NK-92 (cell line): ENCODE measurements around the gene PRR14.
A peak's percentile ranks its signal among the peaks of the same experiment; 100 is the strongest.

Experiments
- DNase-seq: peaks from one replicate; lab custom pipeline; 2025; ENCODE audit not compliant: unreplicated experiment; lab: John Stamatoyannopoulos, UW

PRR14 gene

DNA sequence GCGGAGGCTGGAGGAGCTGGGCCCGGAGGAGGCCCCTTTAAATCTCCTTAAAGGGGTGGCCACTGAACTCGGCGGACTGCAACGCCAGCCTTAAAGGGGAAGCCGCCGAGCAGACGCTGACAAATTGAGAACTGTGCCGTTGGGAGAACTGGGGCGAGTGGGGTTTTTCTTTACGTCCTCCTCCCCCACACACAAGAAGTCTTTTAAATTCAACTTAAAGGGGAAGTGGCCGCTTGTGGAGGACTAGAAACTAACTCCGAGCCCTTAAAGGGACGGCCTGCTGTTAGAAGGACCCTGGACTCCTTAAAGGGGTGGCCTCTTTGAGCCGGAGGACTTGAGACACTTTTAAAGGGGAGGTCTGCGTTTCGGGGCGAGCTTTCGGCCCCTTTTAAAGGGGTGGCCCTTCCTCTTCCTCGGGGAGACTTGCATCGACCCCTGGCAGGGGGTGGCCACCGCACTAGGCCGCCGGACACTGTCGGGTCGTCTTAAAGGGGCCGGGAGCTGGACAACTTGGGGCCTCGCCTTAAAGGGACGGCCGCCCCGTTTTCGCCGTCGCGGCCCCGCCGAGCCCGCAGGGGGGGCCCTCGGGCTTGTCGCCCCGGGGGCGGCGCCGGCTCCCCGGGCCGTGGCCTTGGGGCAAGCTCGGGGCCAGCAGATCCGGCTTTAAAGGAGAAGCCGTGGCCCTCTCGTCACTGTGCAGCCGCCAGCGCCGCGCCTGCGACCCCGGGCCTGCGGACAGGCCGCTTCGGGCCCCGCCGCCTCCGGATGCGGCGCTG is 8.2 kb downstream of the PRR14 start:
- no peak for DNase-seq

DNA sequence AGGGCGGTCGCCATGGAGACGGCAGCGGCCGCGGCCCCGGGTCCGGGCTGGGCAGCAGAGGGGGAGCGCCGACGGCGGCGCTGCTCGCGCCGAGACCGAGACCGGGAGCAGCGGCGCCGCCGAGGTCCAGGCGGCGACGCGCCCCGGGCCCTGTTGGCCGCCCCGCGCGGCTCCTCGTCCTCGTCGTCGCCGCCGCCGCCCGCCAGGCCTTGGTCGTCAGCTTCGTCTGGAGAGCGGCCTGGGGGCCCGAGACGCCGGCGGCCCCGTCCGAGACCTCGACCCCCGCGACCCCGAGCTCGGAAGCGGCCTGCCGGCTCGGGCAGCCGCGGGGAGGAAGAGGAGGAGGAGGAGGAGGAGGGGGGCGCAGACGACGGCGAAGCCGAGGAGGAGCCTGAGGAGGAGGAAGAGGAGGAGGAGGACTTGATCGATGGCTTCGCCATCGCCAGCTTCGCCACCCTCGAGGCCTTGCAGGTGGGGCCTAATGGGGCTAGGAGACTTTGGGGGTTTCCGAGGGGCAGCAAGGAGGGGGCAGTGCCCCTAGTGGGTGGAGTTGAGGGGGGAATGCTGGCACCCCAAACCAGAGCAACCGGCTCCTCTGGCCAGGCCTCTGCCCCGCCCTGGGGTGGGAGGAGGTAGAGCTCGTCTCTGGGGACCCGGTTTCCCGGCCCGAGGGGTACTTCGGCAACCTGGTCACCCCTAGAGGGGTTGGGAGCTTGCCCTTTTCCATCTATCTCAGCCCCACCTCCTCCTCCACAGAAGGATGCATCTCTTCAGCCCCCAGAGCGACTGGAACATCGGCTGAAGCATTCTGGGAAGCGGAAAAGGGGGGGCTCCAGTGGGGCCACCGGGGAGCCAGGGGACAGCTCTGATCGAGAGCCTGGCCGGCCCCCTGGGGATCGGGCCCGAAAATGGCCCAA is 9.0 kb downstream of the PRR14 start:
- no peak for DNase-seq

DNA sequence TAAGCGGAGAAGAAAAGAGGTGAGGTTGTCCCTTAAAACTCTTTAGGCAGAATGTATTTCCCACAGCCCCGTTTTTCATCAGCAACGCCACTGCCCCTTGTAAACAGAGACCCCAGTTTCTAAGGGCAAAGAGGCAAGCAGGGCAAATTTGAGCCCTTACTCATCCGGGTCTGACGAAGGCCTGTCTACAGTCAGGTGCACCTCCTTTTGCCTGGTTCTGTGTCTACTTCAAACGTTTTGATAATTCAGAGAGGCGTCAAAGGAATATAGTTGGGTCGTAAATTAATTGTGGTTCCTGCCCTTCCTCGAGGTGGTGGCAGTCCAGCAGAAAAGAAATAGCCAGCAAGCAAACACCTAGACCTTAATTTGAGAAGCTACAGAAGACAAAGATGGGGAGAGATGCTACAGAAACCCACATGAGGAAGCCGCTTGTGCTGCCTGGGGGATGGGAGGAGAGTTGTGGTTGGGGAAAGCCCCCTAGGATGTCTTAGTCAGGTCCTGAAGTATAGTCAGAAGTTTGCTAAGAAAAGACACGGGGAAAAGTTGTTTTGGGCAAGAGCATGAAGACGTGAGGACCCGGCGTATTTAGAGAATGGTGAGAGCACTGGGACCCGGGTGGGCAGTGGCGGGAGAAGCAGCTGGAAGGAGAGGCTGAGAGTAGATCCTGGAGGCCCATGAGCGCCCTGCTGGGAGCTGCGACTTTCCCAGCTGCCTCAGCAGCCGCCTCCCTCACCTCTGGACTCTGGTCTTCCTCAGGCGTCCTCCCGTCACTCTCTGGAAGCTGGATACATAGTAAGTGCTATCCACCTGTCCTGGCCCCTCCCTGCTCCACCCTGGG is 9.9 kb downstream of the PRR14 start:
- DNase-seq, result peak; percentile 10

DNA sequence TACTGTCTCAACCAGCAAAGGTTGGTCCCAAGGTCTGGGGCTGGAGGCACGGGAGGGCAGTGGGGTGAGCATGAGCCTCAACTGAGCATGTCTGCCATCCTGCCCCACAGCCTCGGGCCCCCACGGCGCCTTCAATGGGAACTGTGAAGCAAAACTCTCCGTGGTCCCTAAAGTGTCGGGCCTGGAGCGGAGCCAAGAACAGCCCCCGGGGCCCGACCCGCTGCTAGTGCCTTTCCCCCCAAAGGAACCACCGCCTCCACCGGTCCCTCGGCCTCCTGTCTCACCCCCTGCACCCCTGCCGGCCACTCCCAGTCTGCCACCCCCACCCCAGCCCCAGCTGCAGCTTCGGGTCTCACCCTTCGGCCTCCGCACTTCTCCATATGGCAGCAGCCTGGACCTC is 11.7 kb downstream of the PRR14 start:
- DNase-seq, result no peak

DNA sequence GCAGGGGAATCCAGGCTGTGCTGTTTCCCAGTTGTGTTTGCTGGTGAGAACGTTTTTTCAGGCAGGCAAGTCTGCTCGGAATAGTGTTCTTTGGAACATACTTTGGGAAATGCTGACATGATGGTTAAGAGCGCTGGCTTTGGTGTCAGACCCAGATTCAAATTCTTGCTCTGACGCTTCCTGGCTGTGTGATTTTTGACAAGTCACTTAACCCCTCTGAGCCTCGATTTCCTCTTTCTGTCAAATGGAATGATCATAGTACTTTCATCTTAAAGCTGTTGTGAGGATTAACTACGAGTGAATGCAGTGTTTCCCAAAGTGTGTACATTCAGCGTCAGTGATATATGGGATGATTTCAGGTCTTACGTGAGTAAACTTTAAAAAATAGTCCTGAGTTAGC is 12.3 kb downstream of the PRR14 start:
- DNase-seq, result no peak

DNA sequence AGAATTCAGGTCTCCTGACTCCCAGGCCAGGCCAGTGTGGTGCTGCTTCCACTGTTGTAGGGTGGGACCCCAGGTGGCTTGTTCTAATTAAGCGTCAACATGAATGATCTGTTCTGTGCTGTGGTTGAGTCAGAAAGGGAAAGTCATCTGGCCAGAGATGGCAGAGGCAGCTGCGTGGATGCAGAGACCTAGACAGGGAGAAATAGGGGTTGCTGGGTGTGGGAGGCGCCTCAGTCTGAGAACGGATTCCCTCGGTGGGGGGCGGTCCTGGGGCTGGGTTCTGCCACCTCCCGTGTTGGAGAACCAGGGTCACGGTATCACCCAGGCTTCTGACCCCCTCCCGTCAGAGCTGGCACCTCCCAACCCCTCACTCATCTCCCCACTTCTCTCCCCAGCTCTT is 13.1 kb downstream of the PRR14 start:
- DNase-seq, result no peak

DNA sequence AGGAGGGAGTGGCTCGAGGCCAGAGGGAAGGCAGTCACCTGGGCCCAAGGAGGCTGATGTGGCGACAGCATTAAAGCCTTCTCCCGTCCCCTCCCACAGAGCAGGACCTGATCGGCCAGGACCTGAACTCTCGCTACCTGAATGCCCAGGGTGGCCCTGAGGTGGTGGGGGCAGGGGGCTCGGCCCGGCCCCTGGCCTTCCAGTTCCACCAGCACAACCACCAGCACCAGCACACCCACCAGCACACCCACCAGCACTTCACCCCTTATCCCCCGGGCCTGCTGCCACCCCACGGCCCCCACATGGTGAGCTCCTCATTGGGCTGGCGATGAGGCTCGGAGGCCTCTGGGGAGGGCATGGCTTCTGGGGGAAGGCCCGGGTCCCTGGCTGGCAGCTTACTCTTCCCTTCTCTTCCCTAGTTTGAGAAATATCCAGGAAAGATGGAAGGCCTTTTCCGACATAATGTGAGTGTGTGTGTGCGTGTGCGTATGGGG is 13.9 kb downstream of the PRR14 start:
- DNase-seq, result no peak

DNA sequence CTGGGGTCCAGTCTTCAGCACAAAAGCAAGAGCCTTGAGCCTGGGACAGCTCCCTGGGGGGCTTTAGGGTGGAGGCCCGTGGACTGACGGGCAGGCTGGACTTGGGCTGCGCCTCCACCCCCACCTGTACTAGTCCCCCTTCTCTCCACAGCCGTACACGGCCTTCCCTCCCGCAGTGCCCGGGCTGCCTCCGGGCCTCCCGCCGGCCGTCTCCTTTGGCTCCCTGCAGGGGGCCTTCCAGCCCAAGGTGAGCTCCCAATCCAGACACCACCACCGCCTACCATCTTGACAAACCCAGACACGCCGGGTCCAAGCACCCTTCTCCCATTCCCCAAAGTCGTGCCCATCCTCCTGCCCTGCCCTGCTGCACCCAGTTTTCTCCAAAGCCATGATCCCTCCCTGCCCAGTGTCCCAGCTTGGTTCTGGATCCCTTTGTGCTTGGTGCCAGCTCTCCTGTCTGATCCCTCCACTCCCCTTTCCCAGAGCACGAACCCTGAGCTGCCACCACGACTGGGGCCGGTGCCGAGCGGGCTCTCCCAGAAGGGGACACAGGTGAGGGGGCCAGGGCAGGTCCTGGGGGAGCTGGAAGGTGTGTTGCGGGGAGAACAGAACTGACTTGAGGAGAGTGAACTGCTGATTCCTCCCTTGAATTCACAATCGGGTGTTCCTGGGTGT is 14.5 kb downstream of the PRR14 start:
- no peak for DNase-seq

DNA sequence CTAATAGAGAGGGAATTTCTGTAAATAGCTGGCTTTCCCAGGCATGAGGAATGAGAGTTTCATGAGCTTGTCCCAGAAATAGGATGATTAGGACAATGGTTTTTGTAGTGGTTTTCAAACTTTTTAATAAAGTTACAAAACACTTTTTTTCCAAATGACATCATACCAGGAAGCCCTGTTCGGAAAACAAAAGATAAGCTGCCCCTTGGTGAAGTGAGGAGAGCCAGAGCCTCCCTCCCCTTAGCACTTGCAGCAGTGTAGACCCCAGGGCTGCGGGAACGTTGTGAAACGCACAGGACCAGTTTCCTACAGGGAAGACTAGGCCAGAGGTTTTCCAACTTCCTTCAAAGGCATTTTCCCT is 15.1 kb downstream of the PRR14 start:
- DNase-seq, result no peak

DNA sequence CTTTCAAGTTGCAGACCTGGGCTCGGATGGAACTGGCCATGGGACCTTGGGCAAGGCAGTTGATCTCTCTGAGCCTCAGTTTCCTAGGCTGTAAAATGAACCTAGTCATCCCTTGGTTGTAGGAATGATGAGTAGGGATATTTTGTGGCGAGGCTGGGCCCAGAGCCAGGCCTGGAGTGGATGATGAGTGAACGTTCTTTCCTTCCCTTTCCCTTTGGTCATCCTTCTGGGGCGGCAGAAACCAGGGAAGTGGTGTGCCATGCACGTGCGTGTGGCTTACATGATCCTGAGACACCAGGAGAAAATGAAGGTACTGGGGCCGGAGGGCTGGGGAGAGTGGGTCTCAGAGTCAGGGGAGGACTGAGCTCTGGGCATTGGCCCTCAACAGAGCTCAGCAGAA is 15.9 kb downstream of the PRR14 start:
- no peak for DNase-seq

DNA sequence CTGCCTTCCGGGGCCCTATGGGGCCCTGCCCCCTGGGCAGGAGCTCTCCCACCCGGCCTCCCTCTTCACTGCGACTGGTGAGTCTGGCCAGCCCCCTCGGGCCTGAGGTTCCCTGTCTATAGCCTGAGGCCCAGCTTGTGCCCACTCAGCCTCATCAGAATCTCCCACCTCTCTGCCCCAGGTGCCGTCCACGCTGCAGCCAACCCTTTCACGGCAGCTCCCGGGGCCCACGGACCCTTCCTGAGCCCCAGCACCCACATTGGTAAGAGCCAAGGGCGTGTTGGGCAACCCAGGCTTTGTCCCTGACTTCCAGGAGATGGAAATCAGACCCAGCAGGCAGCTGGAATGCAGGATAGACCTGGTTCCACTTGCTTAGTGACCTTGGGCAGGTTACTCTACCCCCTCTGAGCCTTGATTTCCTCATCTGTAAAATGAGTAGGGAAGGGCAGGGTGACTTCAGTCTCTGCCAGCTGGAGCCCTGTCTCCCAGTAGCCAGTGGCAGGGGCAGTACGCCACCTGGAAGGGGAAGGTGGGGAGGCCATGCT is 16.7 kb downstream of the PRR14 start:
- DNase-seq, result no peak

DNA sequence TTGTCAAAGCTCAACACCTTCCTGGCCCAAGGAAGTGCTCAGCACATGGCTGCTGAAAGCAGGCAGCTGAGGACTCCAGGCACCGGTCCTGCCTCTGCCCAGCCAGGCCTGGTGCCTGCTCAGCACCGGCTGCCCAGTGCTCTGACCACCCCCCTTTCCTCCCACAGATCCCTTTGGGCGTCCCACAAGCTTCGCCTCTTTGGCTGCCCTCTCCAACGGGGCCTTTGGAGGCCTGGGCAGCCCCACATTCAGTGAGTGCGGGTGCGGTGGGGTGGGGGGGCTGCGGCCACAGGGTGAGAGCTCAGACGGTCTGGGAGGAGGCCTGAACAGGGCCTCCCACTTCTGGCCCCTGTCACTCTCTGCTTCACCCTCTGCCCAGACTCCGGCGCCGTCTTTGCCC is 17.6 kb downstream of the PRR14 start:
- no peak for DNase-seq

DNA sequence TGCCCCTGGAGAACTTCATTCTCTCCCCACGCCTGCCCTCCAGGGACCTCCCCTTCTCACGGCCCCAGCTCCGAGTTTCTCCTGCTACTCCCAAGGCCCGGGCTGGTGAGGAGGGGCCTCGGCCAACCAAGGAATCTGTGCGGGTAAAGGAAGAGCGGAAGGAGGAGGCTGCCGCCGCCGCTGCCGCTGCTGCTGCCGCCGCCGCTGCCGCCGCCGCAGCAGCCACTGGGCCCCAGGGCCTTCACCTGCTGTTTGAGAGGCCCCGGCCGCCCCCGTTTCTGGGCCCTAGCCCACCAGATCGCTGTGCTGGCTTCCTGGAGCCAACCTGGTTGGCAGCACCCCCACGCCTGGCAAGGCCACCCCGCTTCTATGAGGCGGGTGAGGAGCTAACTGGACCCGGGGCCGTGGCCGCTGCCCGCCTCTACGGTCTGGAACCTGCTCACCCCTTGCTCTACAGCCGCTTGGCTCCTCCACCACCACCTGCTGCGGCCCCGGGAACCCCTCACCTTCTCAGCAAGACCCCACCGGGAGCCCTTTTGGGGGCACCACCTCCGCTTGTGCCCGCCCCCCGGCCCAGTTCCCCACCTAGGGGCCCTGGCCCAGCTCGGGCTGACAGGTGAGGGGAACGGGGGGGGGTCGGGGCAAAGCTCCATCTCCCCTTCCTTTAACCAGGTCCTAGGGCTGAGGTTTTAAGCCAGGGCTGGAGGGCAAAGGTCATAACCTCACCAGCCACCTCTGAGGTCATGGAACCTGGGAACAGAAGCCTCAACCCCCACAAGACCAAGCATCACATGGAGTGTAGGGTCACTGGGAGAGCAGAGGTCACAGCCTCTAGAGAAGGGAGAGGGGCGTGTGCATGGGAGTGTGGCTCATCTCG is 18.5 kb downstream of the PRR14 start:
- DNase-seq, result no peak

DNA sequence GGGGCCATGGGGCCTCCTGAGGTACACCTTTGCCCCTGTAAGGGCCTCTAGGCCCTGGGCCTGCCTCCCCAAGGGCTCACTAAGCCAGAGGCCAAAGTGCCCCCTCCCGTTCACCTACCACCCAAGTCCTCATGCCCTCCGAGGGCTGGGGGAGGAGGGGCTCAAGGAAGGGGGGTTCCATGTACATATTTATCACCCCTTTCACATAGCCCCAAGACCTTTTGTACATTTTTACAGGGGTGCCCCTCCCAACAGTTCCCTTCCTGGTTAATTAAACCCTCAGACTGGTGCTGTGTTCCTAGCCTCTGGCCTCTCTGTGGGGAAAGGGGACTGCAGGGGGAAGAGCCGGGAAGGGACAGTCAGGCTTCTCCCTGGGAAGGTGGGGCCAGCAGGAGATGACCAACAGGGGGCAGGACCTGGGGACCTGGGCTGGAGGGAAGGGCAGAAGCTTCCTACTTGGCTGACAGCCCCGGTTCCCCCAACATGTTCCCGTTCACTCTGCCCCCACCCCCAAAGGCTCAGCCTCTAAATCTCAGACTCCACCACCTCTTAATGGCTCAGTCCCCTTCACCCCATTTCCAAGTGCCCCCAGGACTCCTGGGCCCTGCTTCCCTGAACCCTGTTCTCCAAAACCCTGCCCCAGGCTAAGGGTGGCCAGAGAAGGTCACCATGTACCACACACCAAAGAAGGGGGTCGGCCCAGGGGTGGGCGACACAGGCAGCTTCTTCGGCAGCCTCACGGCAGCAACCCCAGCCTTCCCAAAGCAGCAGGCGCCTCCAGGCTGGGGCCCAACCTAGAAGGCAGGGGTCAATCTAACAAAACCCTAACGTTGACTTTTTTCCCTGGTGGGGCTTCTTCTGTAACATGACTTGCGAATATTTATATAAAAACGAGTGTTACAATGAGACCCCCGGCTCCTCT is 19.4 kb downstream of the PRR14 start:
- DNase-seq, result no peak

DNA sequence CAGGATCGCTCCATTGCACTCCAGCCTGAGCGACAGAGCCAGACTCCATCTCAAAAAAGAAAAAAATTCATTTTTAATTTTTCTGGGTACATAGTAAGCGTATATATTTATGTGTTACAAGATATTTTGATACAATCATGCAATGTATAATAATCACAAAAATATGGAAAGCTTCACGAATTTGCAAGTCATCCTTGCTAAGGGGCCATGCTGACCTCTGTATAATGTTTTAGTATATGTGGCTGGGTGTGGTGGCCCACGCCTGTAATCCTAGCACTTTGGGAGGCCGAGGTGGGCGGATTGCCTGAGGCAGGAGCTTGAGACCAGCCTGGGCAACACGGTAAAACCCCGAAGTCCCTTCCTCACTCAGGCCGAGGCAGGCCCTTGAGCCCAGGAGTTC is 24.4 kb downstream of the PRR14 start:
- DNase-seq, result no peak

DNA sequence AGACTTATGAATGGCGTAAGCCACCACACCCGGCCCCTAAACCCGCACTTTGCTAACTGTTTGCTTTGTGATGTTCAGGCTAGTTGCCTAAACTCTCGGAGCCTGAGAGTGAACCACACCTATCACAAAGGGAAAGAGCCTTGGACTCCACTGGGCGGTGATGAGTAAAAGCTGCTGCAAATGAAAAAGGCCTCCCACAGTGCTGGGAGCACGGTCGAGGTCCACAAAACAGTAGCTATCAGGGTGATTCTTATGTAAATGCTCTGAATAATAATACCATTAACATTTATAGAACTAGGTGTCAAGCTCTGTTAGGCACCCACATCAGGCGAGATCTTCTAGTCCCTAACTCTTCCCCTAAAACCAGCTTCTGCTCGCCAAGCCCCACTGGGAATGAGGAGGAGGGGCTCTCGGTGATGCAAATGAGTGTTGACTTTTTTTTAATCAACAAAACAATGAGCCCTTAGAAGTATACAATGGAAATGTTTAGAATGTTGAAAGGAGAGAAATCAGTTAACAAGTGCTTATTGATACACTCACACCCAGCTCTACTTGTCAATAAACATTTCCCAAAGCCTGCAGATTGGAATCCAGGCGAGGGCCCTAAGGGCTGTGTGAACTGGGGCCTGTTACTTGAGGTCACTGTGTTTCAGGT is 27.3 kb downstream of the PRR14 start:
- DNase-seq, result no peak

DNA sequence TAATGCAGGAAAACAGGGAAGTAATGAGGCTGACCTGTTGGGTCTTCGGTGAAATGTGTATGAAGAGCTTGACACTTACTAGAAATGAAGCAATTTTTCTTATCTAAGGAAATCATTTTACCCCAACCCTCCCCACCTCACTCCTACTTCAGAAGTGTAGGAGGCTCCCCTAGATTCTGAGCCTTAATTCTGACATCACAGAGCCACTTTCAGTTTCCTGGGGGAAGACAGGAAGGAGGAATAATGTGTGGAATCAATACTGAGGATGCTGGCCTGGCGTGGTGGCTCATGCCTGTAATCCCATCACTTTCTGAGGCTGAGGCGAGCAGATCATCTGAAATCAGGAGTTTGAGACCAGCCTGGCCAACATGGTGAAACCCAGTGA is 27.8 kb downstream of the PRR14 start:
- DNase-seq, result no peak

DNA sequence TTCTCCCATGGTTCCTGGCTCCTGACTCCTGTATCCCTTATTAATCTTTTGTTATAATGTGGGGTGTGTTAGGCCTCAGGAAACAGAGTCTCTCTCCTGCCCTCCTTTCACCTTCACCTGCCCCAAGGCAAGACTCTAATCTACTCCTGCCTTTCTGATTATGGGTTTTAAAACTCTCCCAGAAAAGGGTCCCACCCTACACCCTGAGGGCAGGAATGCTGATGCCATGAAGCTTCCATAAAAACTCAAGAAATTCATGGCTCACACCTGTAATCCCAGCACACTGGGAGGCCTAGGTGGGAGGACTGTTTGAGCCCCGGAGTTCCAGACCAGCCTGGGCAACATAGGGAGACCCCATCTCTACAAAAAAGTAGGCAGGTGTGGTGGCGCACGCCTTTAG is 29.6 kb downstream of the PRR14 start:
- DNase-seq, result no peak
